GM19468 (cell line): Measurements from ENCODE around the gene CD83.
"Not testable (repeated sequence)": the region's sequence is repeated elsewhere in the genome, so short reads cannot be mapped to it uniquely, and the experiment has no call there.

Experiments used
- ATAC-seq: cut with Tn5 transposase; IDR thresholded peaks from one replicate; pipeline ENCODE4 v1.9.1; 2021; ENCODE audit warnings: mild to moderate bottlenecking, moderate library complexity, moderate number of reproducible peaks; ENCODE audit not compliant: unreplicated experiment; ENCODE audit errors: extremely low read depth

CD83 gene, protein sequence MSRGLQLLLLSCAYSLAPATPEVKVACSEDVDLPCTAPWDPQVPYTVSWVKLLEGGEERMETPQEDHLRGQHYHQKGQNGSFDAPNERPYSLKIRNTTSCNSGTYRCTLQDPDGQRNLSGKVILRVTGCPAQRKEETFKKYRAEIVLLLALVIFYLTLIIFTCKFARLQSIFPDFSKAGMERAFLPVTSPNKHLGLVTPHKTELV

GRCh38 chr6:14117158-14118090, at the start of gene CD83:
TSS of gene CD83 (plus strand) at chr6:14117772. CDS start at chr6:14117812, 40 bp downstream.
- peak; percentile 73 for ATAC-seq

DNA sequence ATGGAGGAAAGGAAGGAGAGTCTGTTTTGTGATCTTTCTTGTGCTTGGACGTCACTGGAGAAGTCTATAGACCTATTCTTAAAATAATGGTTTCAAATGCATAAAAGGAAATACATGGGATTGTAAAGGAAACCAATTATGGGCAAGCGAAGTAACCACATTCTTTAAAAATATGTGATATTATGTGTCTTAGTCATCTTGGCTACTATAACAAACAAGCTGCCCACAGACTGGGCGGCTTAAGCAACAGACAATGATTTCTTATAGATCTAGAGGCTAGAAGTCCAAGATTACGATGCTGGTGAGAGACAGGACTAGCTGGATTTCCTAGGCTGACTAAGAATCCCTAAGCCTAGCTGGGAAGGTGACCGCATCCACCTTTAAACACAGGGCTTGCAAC, 49.4 kb upstream of the CD83 start:
- no peak for ATAC-seq

- ATAC-seq: no peak
Measured at GRCh38 chr6:14068623-14069022, 48.9 kb upstream of the CD83 start.

GRCh38 chr6:14070457-14070856, 47.1 kb upstream of the CD83 start:
- no peak for ATAC-seq

DNA sequence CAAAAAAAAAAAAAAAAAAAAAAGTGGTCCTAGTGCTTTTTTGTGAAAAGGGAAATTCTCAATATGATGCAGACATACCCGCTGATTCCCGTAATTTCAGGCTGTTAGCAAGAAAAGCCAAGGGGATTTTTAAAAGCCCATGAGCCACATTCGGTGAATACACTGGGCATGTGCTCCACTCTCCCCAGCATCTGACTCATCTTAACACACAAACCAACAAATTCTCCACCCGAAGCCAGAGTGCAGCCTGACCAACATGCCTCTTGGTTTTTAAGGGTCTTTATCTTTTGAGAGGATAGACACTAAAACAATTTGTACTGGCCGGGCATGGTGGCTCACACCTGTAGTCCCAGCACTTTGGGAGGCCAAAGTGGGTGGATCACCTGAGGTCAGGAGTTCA, 45.5 kb upstream of the CD83 start:
- no peak for ATAC-seq

- not testable (repeated sequence) for ATAC-seq
Measured at GRCh38 chr6:14073561-14074354, 43.8 kb upstream of the CD83 start.

DNA sequence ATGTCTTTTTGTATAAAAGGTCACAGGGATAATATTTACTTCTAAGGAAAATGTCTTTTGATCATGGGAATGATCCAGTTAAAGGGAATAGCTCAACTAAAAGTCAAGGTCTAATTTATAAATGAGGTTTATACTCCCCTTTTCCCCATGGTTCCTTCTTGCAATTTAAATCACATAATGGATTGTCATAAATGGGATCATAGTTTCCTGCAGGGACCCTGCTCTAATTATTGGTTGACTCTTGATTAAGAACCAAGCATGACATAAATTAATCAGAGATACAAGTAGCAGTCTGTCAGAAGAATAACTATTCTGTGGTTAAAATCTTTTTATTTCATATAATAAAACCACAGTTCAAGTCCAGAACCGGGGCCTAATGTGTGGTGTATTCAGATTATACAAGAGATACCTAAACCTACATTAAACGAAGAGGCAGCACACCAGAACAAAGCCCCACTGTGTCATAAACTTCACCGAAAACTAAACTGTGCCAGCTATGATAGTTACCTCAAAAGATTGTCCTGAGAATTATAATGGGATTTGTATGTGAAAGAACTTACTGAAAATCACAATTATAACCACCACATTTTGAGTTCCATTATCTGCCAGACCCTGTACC, 43.0 kb upstream of the CD83 start:
- no peak for ATAC-seq

- peak; percentile 28 for ATAC-seq
Measured at GRCh38 chr6:14075095-14075503, 42.5 kb upstream of the CD83 start.

GRCh38 chr6:14077193-14077867, 40.2 kb upstream of the CD83 start:
- ATAC-seq: no peak

GRCh38 chr6:14079433-14079832, 38.1 kb upstream of the CD83 start:
- no peak for ATAC-seq

- no peak for ATAC-seq
Measured at GRCh38 chr6:14079971-14080370, 37.6 kb upstream of the CD83 start.

- ATAC-seq: no peak
Measured at GRCh38 chr6:14081126-14081525, 36.4 kb upstream of the CD83 start.

DNA sequence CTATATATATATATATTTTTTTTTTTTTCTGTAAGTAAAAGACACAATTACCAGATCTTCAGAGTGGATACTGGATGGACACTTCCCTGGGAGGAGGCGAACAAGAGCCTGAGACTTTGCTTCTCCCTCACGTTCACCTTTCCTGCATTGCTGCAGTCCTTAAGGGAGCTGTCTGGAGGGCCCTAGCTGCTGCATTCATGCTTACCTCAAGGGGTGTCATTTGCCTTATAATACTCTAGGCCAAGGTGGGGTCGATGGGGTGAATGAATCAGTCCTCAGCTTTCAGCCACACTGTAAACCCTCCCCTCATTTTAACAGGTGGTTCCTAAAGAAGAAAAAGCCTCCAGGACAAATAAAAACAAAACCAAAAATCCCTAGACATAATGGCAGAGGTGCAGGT, 34.8 kb upstream of the CD83 start:
- no peak for ATAC-seq

GRCh38 chr6:14083262-14083661, 34.3 kb upstream of the CD83 start:
- no peak for ATAC-seq

DNA sequence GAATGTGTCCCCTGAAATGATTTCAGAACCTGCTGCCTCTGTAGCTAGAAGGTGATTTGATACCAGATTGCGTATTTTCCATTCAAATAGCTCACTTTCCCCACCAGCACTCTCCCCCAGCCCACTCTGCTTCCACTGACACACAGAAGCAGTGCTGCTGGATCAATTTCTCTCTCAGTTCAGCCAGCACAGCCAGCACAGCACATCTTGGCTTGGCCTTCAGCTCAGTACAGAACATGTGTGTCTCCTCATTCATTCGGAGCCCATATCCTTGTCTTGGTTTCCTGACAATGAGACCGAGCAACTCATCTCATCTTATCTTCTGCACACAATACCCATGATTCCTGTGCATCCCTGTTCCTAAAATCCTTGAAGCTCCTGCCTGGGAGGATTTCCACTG, 33.8 kb upstream of the CD83 start:
- no peak for ATAC-seq

- no peak for ATAC-seq
Measured at GRCh38 chr6:14084388-14084787, 33.2 kb upstream of the CD83 start.

GRCh38 chr6:14085176-14085787, 32.3 kb upstream of the CD83 start:
- no peak for ATAC-seq

DNA sequence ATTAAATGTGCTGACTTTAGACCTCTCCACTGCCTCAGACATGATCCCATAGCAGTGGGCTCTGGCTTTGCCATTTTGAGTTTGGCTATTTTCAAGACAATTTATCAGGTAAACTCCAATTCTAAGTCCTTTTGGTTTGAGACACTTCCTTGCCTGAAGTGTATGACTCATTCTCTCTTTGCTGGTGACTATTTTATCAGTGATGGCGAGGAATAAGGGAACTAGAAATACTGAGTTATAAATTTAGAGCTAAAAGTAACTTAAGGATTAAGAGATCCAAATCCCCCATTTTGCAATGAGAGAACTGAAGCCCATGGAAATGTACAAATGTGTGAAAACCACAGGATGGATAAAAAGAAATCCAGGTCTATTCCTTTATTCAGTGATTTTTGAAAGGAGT, 30.9 kb upstream of the CD83 start:
- ATAC-seq: no peak

GRCh38 chr6:14088600-14089192, 28.9 kb upstream of the CD83 start:
- no peak for ATAC-seq
